Frontal cortex (tissue), 4 donors: ENCODE data around the gene PRKCQ. TPM values are rescaled to one million over a fixed set of nuclear protein-coding genes. Genes with fewer than 3 reads are reported as not detected.

Experiments used
- DNase-seq, 2 donors: peaks; one replicate each; pipeline ENCODE4 v3.0.0; 2012; ENCODE audit warnings: low spot score in 2 of 2
- FAIRE-seq: peaks from 2 replicates; lab custom pipeline; 2012; peaks lifted over from hg19 to GRCh38; lab: Jason Lieb, UNC
- total RNA-seq: library from RNA; depleted of rRNA; stranded (reverse); fragments of >200 nt; gene quantifications from one replicate; pipeline ENCODE4 v1.2.3, GENCODE V29; 2014
- donor health status: control.
- donor health status: control.
- donor health status: control.

The PRKCQ gene
- total RNA-seq, 1 donor from 2014 or later = 2.0 TPM

DNA sequence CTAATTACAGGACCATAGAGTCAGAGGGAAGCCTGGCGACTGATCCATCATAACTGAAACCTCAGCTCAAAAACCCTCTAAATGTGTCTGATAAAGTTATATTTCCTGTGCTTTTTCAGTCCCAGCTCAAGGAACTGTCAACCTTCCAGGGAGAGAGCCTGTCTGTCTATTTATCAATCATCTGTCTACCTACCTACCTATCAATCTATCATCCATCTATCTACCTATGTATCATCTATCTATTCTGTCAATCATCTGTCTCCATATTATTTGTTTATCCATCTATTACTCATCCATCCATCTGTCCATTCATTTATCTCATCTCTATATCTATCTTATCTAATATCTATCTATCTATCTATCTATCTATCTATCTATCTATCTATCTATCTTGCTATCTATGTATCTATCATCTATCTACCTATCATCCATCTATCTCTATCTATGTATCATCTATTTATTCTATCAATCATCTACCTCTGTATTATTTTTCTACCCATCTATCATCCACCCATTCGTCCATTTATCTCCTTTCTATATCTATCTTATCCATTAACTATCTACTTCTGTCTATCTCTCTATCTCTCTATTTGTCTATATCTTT is 161.4 kb downstream of the PRKCQ start:
- FAIRE-seq (no peak), DNase-seq (no peak)

- DNase-seq = no peak
- FAIRE-seq = no peak
Measured at GRCh38 chr10:6418167-6418566, 161.9 kb downstream of the PRKCQ start.

GRCh38 chr10:6416892-6417512 is 163.1 kb downstream of the PRKCQ start:
- DNase-seq = peak; percentile 21 to 53
- no peak for FAIRE-seq

DNA sequence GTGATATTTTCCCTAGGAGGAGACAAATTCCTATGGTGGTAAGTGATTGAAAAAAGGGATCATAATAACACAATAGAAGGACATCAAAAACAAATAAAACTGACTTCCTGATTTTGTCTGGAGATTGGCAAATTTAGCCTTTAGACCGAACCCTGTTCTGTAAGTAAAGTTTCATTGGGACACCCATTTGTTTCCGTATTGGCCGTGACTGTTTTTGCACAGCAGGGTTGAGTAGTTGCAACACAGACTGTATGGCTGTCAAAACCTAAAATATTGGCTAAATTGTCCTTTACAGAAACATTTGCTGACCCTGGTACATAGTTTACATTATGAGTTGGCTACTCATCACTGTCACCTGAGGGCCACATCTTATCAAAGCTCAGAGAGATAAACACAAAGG is 168.6 kb downstream of the PRKCQ start:
- no peak for FAIRE-seq
- no peak for DNase-seq

GRCh38 chr10:6410830-6411229 is 169.2 kb downstream of the PRKCQ start:
- FAIRE-seq (no peak), DNase-seq (no peak)

DNA sequence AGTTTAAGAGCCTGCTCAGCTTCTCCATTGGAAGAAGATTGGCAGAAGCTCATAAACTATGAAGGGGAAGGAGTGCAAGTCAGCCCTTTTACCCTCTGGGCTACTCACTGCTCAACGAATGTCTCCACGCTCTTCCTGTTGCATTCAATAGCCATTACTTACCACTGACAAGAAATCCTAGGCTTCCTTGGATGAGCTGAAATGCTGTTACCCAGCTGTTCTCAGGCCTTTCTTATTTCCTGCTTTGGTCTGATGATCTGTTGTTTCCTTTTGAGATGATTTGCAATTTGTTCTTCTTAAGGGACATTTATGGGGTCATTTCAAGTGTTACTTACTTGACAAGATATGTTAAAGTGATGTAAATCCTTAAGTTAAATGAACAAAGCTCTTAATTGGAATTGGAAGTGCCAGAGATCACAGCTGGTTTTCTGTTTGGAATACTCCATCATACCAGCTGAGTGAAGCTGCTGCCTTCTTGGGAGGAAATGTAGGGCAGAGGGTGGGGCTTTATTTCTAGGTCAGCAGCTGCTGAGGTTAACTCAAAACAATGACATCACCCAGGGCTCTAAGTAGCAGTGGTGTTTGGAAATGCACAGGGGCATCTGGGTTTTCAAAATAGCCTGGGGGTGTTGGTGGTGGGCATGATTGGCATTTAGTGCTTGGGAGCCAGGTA is 170.0 kb downstream of the PRKCQ start:
- DNase-seq (peak in 1 of 2 donors; percentile 32), FAIRE-seq (no peak)

- FAIRE-seq = no peak
Measured at GRCh38 chr10:6408799-6409198, 171.3 kb downstream of the PRKCQ start.

GRCh38 chr10:6407034-6407721 is 172.9 kb downstream of the PRKCQ start:
- FAIRE-seq (no peak), DNase-seq (no peak)

More at GRCh38 chr10:6408799-6409198, 171.3 kb downstream of the PRKCQ start:
- DNase-seq = no peak

DNA sequence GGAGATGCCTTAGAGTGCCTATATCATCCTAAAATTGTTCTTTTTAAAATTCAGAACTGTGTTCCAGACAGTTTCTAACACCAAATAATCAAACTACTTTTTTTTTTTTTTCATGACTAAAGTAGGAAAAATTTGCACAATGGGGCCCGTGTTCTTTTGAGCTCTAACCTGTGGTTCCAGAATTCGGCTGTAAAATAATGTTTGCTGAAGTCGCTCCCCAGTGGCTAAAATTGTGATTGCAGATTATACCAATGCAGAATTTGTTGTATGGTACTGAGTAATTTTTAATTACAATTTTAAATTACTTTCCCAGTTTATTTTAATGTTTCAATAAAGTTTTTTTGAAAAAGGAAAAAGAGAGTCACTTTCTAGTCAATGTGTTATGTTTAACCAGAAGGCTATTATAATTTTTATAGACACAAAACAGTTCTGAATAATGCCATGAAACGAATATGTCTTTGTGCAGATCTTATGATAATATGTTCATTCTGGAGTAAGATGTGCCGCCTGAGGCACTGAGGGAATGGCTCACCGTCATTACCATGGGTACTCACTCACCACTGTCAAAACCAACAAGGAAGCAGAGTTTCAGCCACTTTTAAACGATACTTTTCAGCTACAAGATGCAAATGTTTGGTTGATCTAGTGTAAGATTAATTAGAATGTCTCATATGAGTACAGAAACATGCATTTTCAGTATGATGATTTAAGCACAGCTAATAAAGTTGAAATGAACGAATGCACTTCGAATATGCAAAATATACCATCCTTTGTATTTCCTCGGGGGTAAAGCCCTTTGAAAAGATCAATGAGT is 173.6 kb downstream of the PRKCQ start:
- peak; percentile 81 for FAIRE-seq
- DNase-seq = peak in 1 of 2 donors; percentile 33

DNA sequence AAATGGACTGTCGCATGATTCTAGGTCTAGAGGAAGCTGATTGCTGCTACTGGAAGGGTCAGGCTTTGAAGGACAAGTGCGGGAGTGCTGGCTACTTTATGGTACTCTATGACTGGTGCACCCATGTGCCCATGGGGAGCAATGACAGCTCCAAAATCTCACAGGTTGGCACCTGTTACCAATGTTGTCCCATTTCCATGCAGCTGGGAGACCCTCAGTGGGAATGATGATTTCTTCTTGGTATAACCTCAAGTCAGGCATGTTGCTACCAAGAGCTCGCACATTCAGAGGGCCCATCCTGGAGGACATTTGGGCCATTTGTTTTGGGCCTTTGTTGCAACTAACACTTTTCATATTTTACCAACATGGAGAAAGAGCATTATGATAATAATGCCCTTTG is 174.4 kb downstream of the PRKCQ start:
- no peak for FAIRE-seq
- DNase-seq = no peak

GRCh38 chr10:6404127-6405072 is 175.7 kb downstream of the PRKCQ start:
- FAIRE-seq = no peak
- DNase-seq = no peak

GRCh38 chr10:6402960-6403359 is 177.1 kb downstream of the PRKCQ start:
- DNase-seq = no peak
- no peak for FAIRE-seq

DNA sequence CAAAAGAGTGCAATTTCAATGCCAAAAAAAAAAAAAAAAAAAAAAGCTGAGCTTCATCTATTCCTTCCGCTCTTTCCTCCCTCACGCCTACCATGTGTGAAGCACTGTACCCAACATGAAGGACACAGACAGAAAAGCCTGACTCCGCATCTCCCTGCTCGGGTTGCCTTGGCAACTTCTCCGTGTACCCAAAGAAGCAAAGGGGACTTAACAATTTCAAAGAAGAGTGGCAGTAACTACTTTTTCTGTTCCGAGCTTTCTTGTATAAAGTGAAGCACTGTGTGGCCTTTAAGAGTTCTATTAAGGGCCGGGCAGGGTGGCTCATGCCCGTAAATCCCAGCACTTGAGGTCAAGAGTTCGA is 177.7 kb downstream of the PRKCQ start:
- no peak for FAIRE-seq

GRCh38 chr10:6401558-6402348 is 178.3 kb downstream of the PRKCQ start:
- FAIRE-seq (no peak), DNase-seq (peak; percentile 64 to 81)

More for the DNA sequence above, 177.7 kb downstream of the PRKCQ start:
- DNase-seq = peak in 1 of 2 donors; percentile 33

GRCh38 chr10:6400821-6401465 is 179.1 kb downstream of the PRKCQ start:
- no peak for DNase-seq
- FAIRE-seq = no peak

GRCh38 chr10:6400331-6400730 is 179.7 kb downstream of the PRKCQ start:
- FAIRE-seq = no peak

DNA sequence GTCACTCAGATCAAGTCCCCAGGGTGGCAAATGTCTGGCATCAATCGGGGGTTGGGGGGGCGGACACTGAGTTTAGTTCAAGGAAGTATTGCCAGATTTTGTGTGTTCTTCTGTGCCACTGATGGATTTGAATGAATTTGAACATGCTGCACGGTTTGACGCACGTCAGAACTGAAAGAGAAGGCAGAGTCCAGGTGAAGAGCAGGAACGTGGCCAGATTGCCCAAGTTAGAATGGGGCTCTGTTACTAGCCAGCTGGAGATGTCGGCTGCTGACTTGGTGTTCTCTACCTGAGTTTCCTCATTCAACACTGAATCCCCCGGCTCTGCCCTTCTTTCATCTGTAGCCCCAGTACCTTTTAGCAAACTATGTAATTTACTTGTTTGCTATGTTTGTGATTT is 180.2 kb downstream of the PRKCQ start:
- FAIRE-seq (no peak), DNase-seq (no peak)

More at GRCh38 chr10:6400331-6400730, 179.7 kb downstream of the PRKCQ start:
- no peak for DNase-seq
